GM19452 (cell line): ENCODE data around the gene MAGI2.

Experiments
- ATAC-seq: cut with Tn5 transposase; IDR thresholded peaks from one replicate; pipeline ENCODE4 v1.9.1; 2021; ENCODE audit not compliant: unreplicated experiment

Gene MAGI2

DNA sequence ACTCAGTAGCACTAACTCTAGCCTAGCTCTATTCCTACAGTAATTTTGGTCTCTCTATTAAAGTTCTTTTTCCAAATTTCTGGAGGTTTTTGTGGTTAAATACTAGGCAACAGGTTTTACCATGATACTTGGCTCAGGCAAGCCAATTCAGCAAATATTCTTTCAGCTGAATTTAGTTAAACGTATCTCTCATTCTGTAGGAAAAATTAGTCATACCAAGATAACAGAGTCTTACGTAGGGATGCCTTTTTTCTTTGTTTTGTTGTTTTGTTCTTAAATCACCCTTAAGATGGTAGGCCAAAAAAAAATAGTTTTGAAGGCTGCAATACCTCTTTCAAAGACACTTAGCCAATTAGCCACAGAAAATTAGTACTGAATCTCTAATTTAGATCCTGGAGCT is 180.5 kb downstream of the MAGI2 start:
- ATAC-seq = no peak

DNA sequence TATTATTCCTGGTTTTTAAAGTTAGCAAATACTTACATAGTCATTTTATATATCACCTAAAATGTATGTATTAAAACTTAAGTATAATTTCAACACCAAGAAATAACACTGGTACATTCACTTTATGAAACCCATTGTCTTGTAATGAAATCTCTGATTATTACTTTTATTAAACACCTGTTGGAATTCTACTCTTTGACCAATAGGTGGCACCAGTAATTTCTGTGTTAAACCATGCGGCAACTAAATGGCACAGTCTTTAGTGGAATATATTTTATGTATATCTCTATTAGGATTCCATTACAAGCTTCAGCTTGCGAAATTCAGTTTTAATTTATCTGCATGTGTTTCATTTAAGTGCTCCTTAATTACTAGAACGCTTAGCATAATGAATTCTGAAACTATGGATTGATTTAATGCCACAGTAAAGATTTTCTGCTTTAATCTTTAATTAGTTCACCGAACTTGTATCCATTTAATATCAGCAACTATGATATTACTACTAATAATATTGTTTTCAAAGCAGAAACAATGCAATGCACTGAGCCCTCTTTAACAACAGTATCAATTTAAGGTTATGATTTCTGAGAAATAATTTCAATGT is 181.3 kb downstream of the MAGI2 start:
- ATAC-seq = peak; percentile 78

GRCh38 chr7:79268730-79269129 is 184.7 kb downstream of the MAGI2 start:
- no peak for ATAC-seq

- ATAC-seq = no peak
Observed at GRCh38 chr7:79258826-79259225, 194.6 kb downstream of the MAGI2 start.

DNA sequence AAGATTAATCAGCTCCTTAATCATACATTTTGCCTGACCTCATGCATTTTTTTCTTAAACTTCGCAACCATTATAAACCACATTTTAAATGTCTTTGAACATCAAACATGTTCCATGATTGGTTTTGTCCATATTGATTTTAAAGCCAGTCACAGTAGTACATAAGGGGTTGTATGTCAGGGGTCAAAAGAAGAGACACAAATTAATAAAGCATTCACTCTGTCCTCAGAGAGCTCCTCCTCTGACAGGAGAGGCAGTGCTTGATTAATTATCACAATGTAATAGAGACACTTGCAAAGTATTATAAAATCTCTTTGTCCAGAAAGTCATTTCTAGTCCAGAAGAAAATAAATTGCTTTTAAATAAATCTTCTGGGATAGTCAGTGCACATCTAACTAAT is 195.5 kb downstream of the MAGI2 start:
- ATAC-seq = no peak

- ATAC-seq = no peak
Observed at GRCh38 chr7:79245623-79246249, 207.7 kb downstream of the MAGI2 start.

DNA sequence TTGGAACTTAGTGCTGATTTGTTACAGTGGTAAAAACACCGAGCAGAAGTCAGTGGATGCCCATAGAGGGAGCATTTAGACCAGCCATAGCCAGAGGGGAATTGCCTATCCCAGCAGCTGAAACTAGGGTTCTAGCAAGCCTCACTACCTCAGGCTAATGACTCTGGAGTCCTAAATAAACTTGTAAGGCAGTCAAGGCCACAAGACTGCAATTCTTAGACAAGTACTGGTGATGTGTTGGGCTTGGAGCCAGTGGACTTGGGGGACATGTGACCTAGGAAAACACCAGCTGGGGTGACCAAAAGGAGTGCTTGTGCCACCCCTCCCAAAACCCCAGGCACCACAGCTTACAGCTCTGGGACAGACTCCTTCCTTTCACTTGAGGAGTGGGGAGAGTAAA is 209.0 kb downstream of the MAGI2 start:
- ATAC-seq = no peak

- ATAC-seq = no peak
Observed at GRCh38 chr7:79241288-79242060, 212.0 kb downstream of the MAGI2 start.

DNA sequence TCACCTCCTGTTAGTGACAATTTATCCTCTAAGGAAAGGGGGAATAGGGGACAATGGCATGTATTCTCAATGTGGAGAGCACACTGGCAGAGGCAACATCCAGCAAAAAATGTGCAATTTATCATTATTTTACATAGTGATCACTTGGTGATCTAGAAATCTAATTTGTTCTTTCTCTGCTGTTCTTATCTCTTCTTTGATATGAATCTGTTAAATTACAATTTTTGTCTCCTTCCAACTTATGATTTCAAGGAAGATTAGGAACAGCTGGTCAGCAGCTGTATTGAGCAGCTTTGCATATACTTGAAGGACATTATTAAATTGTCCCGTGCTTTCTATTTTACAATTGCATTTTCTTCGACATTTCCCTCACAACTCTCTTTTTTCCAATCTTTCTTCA is 213.1 kb downstream of the MAGI2 start:
- ATAC-seq = no peak

- ATAC-seq = no peak
Observed at GRCh38 chr7:79236352-79237028, 217.0 kb downstream of the MAGI2 start.

- ATAC-seq = no peak
Observed at GRCh38 chr7:79227044-79227443, 226.4 kb downstream of the MAGI2 start.

- no peak for ATAC-seq
Observed at GRCh38 chr7:79221211-79221610, 232.3 kb downstream of the MAGI2 start.

DNA sequence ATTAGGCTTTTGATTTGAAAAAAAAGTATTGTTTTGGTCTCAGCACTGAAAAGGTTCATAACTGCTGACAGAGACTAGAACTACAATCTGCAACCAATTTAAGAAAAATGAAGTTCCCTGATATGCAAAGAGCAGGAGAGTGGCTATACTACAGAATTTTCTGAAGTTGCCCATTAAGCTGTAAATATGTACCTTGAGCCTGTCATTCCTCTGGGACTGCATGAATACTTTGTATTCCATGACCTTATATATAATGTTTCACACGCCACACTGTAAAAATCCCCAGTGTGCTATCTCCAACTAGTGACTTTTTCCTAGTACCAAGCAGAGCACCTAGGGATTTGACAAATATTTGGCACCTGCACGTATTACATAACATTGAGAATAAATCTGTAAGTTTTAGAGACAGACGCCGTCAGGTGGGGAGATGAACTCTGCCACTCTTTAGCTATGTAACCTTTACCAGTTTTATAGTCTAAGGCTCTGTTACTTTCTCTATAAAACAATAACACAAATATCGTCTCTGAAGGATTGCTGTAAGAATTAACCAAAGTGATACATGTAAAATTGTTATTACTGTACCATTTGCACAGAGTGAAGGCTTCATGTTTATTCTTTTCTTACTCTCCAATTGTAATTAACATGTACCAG is 235.4 kb downstream of the MAGI2 start:
- ATAC-seq = no peak

DNA sequence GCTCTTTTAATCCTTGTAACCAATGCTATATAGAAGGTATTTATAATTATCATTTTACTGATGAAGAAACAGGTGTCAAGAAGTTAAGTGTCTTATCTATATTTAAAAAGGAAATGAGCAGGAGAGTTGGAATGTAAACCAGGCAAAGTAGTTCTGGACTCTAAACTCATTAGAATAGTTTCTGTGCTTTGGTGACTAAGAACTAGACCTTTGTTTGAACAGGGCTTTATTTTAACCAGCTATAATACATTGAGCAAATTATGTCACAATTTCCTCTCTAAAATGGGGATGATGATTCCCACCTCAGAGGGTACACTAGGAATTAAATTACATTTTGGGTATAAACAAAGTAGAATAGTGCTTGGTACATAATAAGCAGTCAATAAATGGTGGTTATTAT is 236.0 kb downstream of the MAGI2 start:
- no peak for ATAC-seq

GRCh38 chr7:79216236-79216635 is 237.2 kb downstream of the MAGI2 start:
- no peak for ATAC-seq

DNA sequence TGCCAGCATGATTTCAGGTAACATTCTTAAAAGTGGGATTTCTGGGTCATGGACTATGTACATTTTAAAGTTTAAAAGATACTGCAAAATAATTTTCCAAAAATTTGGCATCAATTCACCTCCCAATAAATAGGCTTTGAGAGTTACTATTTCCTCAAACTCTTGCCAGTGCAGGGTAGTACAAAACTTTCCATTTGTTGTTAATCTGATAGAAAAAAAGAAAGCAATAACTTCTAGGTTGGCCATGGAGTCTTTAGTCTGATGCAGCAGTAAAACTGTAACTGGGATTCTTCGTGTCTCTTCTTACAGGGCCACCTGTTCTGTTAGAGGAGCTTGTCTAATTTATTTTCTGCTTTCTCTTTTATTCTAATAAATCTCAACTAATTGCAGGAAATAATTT is 241.1 kb downstream of the MAGI2 start:
- ATAC-seq = no peak

GRCh38 chr7:79211724-79212123 is 241.7 kb downstream of the MAGI2 start:
- ATAC-seq = no peak

DNA sequence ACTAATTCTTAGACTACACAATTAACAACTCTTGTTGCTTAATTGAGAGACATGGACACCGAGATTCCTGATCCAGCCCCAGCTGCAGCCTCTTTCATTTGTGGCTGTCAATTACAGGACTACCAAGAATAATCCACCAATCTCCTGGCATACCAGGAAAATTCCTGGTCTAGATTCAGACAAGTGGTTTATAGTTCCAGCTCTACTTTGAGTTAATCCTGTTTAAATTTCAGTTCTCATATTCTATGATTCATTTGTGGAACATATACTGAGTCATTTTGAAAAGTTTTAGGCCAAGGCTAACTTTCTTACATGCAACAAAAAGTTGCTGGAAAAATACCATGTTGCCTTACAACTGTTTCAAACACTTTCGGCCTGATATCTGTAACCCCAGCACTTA is 253.5 kb downstream of the MAGI2 start:
- ATAC-seq = no peak

DNA sequence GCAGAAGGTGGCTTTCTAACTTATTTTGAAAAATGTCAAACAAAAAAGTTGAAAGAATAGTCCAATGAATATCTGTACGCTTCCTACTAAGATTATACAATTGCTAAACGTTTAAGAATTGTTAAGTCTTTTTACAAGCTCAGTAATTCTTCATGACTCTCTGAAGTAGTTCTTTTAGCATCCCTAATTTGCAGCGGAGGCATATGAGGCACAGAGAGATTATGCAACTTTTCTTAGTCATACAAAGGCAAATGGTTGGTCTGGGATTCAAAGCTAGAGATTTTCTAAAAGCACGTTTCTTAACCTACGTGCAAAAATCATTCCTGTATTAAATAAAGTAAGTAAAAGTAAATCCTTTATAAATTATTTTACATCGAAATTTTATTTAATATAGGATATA is 254.2 kb downstream of the MAGI2 start:
- no peak for ATAC-seq

GRCh38 chr7:79185605-79186004 is 267.9 kb downstream of the MAGI2 start:
- ATAC-seq = no peak

GRCh38 chr7:79182283-79182682 is 271.2 kb downstream of the MAGI2 start:
- ATAC-seq = no peak
